HG02798 (cell line): ENCODE results near the gene NBEAL2.

Source experiments
- ATAC-seq: cut with Tn5 transposase; IDR thresholded peaks from one replicate; pipeline ENCODE4 v1.9.1; 2021; ENCODE audit warnings: mild to moderate bottlenecking; ENCODE audit not compliant: unreplicated experiment, poor library complexity

NBEAL2 gene

GRCh38 chr3:47007482-47008233 is 28.2 kb downstream of the NBEAL2 start:
- no peak for ATAC-seq

- no peak for ATAC-seq
Measured at GRCh38 chr3:47008234-47008796, 28.8 kb downstream of the NBEAL2 start.

GRCh38 chr3:47008851-47009224 is 29.4 kb downstream of the NBEAL2 start:
- no peak for ATAC-seq

- peak; percentile 89 for ATAC-seq
Measured at GRCh38 chr3:47009225-47010110, 30.0 kb downstream of the NBEAL2 start.

- ATAC-seq, result no peak
Measured at GRCh38 chr3:47010111-47010712, 30.7 kb downstream of the NBEAL2 start.

GRCh38 chr3:47010910-47011309 is 31.4 kb downstream of the NBEAL2 start:
- no peak for ATAC-seq

GRCh38 chr3:47011371-47011770 is 31.9 kb downstream of the NBEAL2 start:
- no peak for ATAC-seq

GRCh38 chr3:47012342-47013230 is 33.1 kb downstream of the NBEAL2 start:
- no peak for ATAC-seq

- no peak for ATAC-seq
Measured at GRCh38 chr3:47013231-47013630, 33.8 kb downstream of the NBEAL2 start.

- ATAC-seq, result no peak
Measured at GRCh38 chr3:47014036-47014435, 34.6 kb downstream of the NBEAL2 start.

- ATAC-seq, result no peak
Measured at GRCh38 chr3:47015151-47015550, 35.7 kb downstream of the NBEAL2 start.

- ATAC-seq, result no peak
Measured at GRCh38 chr3:47016086-47016933, 36.8 kb downstream of the NBEAL2 start.

- ATAC-seq, result no peak
Measured at GRCh38 chr3:47016934-47017435, 37.5 kb downstream of the NBEAL2 start.

GRCh38 chr3:47017504-47018268 is 38.2 kb downstream of the NBEAL2 start:
- no peak for ATAC-seq

GRCh38 chr3:47018269-47018611 is 38.8 kb downstream of the NBEAL2 start:
- no peak for ATAC-seq

GRCh38 chr3:47019201-47019600 is 39.7 kb downstream of the NBEAL2 start:
- peak; percentile 56 for ATAC-seq

GRCh38 chr3:47020311-47020710 is 40.8 kb downstream of the NBEAL2 start:
- no peak for ATAC-seq

- no peak for ATAC-seq
Measured at GRCh38 chr3:47022641-47023071, 43.2 kb downstream of the NBEAL2 start.
